GM23338 (cell line): ENCODE results near the gene ARL14EP. TPM values are rescaled to one million over a fixed set of nuclear protein-coding genes. Genes with fewer than 3 reads are reported as not detected.

Experiments
- ATAC-seq: fragments of 200-7000 bp; cut with Tn5 transposase; 3 replicates; pipeline ENCODE4 v1.9.1; 2020
- DNase-seq: peaks from one replicate; pipeline ENCODE4 v3.0.0-alpha.2; 2015; ENCODE audit warnings: low spot score
- H2AFZ ChIP-seq: fragments of 200-600 bp; sonication (generic); 2 replicates; pipeline ENCODE4 v1.8.0; 2016; ENCODE audit warnings: antibody characterized with exemption, mild to moderate bottlenecking, moderate library complexity
- H3F3A ChIP-seq: fragments of 200-600 bp; sonication (generic); replicated peaks from 2 replicates; pipeline ENCODE4 v1.8.0; 2017; ENCODE audit warnings: antibody characterized with exemption, mixed run types, low read depth
- H3K27ac ChIP-seq: fragments of 200-600 bp; sonication (generic); 2 replicates; pipeline ENCODE4 v1.6.1; 2016; ENCODE audit warnings: low read depth
- H3K27me3 ChIP-seq: fragments of 200-600 bp; sonication (generic); 2 replicates; pipeline ENCODE4 v1.8.0; 2016; ENCODE audit warnings: mild to moderate bottlenecking, mixed run types, moderate library complexity; ENCODE audit not compliant: insufficient read depth
- H3K36me3 ChIP-seq: fragments of 200-600 bp; sonication (generic); 2 replicates; pipeline ENCODE4 v1.8.0; 2016; ENCODE audit warnings: mild to moderate bottlenecking; ENCODE audit not compliant: insufficient read depth
- H3K4me1 ChIP-seq: fragments of 200-600 bp; sonication (generic); 2 replicates; pipeline ENCODE4 v1.8.0; 2016; ENCODE audit warnings: mild to moderate bottlenecking, moderate library complexity; ENCODE audit not compliant: insufficient read depth
- H3K4me2 ChIP-seq: fragments of 200-600 bp; sonication (generic); 2 replicates; pipeline ENCODE4 v1.7.1; 2017; ENCODE audit warnings: mixed run types
- H3K4me3 ChIP-seq: fragments of 200-600 bp; sonication (generic); 2 replicates; pipeline ENCODE4 v1.6.1; 2016; ENCODE audit warnings: mixed run types
- H3K79me2 ChIP-seq: fragments of 200-600 bp; sonication (generic); replicated peaks from 2 replicates; pipeline ENCODE4 v1.8.0; 2017; ENCODE audit warnings: mild to moderate bottlenecking; ENCODE audit not compliant: insufficient read depth
- H3K9me2 ChIP-seq: fragments of 200-600 bp; sonication (generic); 2 replicates; pipeline ENCODE4 v1.8.0; 2017; ENCODE audit not compliant: insufficient read depth
- H4K20me1 ChIP-seq: fragments of 200-600 bp; sonication (generic); replicated peaks from 2 replicates; pipeline ENCODE4 v1.8.0; 2017; ENCODE audit warnings: mild to moderate bottlenecking; ENCODE audit not compliant: insufficient read depth
- H3K27ac Mint-ChIP-seq: 2 replicates; pipeline ENCODE4 v1.8.0; 2020; ENCODE audit warnings: inconsistent platforms, mild to moderate bottlenecking, moderate library complexity, mixed read lengths
- H3K27me3 Mint-ChIP-seq: 3 replicates; pipeline ENCODE4 v1.8.0; 2022; ENCODE audit warnings: low read depth, mild to moderate bottlenecking, moderate library complexity, mixed read lengths, inconsistent platforms; ENCODE audit not compliant: insufficient read depth, poor library complexity
- H3K36me3 Mint-ChIP-seq: 3 replicates; pipeline ENCODE4 v1.8.0; 2021; ENCODE audit warnings: low read depth, mild to moderate bottlenecking, inconsistent platforms, moderate library complexity, mixed read lengths
- H3K4me1 Mint-ChIP-seq: 3 replicates; pipeline ENCODE4 v1.8.0; 2020; ENCODE audit warnings: mild to moderate bottlenecking, inconsistent platforms, mixed read lengths
- H3K4me3 Mint-ChIP-seq: 3 replicates; pipeline ENCODE4 v1.8.0; 2021; ENCODE audit warnings: moderate library complexity, mild to moderate bottlenecking, inconsistent platforms, mixed read lengths
- H3K9me3 Mint-ChIP-seq: 3 replicates; pipeline ENCODE4 v1.8.0; 2020; ENCODE audit warnings: moderate library complexity, mild to moderate bottlenecking, inconsistent platforms, mixed read lengths
- CREB1 ChIP-seq: fragments of 250-450 bp; sonication (Bioruptor Pico); IDR thresholded peaks from 2 replicates; pipeline ENCODE4 v1.5.0; 2020; ENCODE audit warnings: low read depth, mild to moderate bottlenecking, moderate library complexity
- CTCF ChIP-seq, 2 experiments: fragments of 200-600 bp in 1 of 2; sonication (generic) in 1 of 2; conservative IDR thresholded peaks; 2 replicates each; pipeline versions ENCODE4 v1.5.1 to v1.6.1; 2016 to 2017; ENCODE audit warnings: antibody characterized with exemption in 2 of 2, low read depth in 2 of 2, mild to moderate bottlenecking in 2 of 2, moderate library complexity in 1 of 2
- ETS1 ChIP-seq: IDR thresholded peaks from 2 replicates; pipeline ENCODE4 v1.6.1; 2016; ENCODE audit warnings: antibody characterized with exemption
- EZH2 ChIP-seq: fragments of 200-600 bp; sonication (generic); IDR thresholded peaks from one replicate; pipeline ENCODE4 v1.8.0; 2017; ENCODE audit warnings: antibody characterized with exemption, mild to moderate bottlenecking, low read depth; ENCODE audit not compliant: unreplicated experiment
- EZH2phosphoT487 ChIP-seq: fragments of 200-600 bp; sonication (generic); IDR thresholded peaks from one replicate; pipeline ENCODE4 v1.8.1; 2018; ENCODE audit warnings: antibody characterized with exemption; ENCODE audit not compliant: unreplicated experiment
- JUNB ChIP-seq: IDR thresholded peaks from one replicate; pipeline ENCODE4 v1.6.1; 2016; ENCODE audit warnings: antibody characterized with exemption; ENCODE audit not compliant: unreplicated experiment
- NANOG ChIP-seq: IDR thresholded peaks from 2 replicates; pipeline ENCODE4 v1.6.1; 2016; ENCODE audit warnings: antibody characterized with exemption, borderline replicate concordance
- POLR2AphosphoS5 ChIP-seq: IDR thresholded peaks from 2 replicates; pipeline ENCODE4 v1.6.1; 2016; ENCODE audit warnings: antibody characterized with exemption, low read depth
- STAT1 ChIP-seq: IDR thresholded peaks from one replicate; pipeline ENCODE4 v1.6.1; 2016; ENCODE audit warnings: antibody characterized with exemption; ENCODE audit not compliant: unreplicated experiment
- ZNF114 ChIP-seq: fragments of 250-450 bp; sonication (Bioruptor Pico); IDR thresholded peaks from 2 replicates; pipeline ENCODE4 v1.5.0; 2020; ENCODE audit warnings: mild to moderate bottlenecking, moderate library complexity
- ZNF331 ChIP-seq: fragments of 250-450 bp; sonication (Bioruptor Pico); IDR thresholded peaks from 2 replicates; pipeline ENCODE4 v1.5.0; 2020; ENCODE audit warnings: low read depth, mild to moderate bottlenecking, moderate library complexity
- ZNF462 ChIP-seq: fragments of 250-450 bp; sonication (Bioruptor Pico); IDR thresholded peaks from 2 replicates; pipeline ENCODE4 v1.5.0; 2020; ENCODE audit warnings: mild to moderate bottlenecking, moderate library complexity
- polyA plus RNA-seq: library from polyadenylated mRNA; unstranded; fragments of >200 nt; fragmentation: Nextera tagmentation; extraction: Ambion mirVana; gene quantifications from 2 replicates; pipeline ENCODE4 v1.2.1, GENCODE V29; 2016
- total RNA-seq: library from RNA; depleted of rRNA; stranded (reverse); fragments of >200 nt; shearing (Covaris generic); gene quantifications from 2 replicates; pipeline ENCODE4 v1.2.3, GENCODE V29; 2014
- TF ChIP-seq, protein P1 (sequence below): IDR thresholded peaks from one replicate; pipeline ENCODE4 v1.6.1; 2018; ENCODE audit warnings: antibody characterized with exemption; ENCODE audit not compliant: unreplicated experiment

ARL14EP gene
- total and polyA plus RNA-seq, 2 experiments from 2014 or later: 33.4 to 62.0 TPM

- no peak overlapping the region for H3K27ac Mint-ChIP-seq
- Histone ChIP-seq H3K4me3 (no peak overlapping the region), H3K4me1 (no peaks in the 10 kb centered on the region), H3F3A (no peaks in the 10 kb centered on the region), H2AFZ (no peak overlapping the region), H3K27me3 (no peaks in the 10 kb centered on the region), H3K36me3 (no peaks in the 10 kb centered on the region), H3K79me2 (no peaks in the 10 kb centered on the region), H4K20me1 (no peaks in the 10 kb centered on the region), H3K27ac (no peak overlapping the region), H3K9me2 (no peaks in the 10 kb centered on the region), H3K4me2 (no peak overlapping the region)
- ATAC-seq (no peak), DNase-seq (no peak)
- TF ChIP-seq JUNB (no peak), ZNF114 (no peak), ZNF331 (CRISPR knock-in tag) (no peak), CTCF (conservative IDR thresholded peaks at IDR 0.05; ENCODE audit: low read depth in 2 of 2) (no peak), POLR2AphosphoS5 (no peak), ZNF462 (no peak), EZH2 (no peak), EZH2phosphoT487 (no peak), STAT1 (no peak), ETS1 (no peak), NANOG (no peak), CREB1 (CRISPR knock-in tag) (no peak)
- TF ChIP-seq, protein P1, sequence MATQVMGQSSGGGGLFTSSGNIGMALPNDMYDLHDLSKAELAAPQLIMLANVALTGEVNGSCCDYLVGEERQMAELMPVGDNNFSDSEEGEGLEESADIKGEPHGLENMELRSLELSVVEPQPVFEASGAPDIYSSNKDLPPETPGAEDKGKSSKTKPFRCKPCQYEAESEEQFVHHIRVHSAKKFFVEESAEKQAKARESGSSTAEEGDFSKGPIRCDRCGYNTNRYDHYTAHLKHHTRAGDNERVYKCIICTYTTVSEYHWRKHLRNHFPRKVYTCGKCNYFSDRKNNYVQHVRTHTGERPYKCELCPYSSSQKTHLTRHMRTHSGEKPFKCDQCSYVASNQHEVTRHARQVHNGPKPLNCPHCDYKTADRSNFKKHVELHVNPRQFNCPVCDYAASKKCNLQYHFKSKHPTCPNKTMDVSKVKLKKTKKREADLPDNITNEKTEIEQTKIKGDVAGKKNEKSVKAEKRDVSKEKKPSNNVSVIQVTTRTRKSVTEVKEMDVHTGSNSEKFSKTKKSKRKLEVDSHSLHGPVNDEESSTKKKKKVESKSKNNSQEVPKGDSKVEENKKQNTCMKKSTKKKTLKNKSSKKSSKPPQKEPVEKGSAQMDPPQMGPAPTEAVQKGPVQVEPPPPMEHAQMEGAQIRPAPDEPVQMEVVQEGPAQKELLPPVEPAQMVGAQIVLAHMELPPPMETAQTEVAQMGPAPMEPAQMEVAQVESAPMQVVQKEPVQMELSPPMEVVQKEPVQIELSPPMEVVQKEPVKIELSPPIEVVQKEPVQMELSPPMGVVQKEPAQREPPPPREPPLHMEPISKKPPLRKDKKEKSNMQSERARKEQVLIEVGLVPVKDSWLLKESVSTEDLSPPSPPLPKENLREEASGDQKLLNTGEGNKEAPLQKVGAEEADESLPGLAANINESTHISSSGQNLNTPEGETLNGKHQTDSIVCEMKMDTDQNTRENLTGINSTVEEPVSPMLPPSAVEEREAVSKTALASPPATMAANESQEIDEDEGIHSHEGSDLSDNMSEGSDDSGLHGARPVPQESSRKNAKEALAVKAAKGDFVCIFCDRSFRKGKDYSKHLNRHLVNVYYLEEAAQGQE: no peak
- no peaks in the 10 kb centered on the region for H3K36me3 Mint-ChIP-seq
- no peaks in the 10 kb centered on the region for H3K4me1 Mint-ChIP-seq
- H3K4me3 Mint-ChIP-seq: no peak overlapping the region
- peaks cover 7% of the 10 kb centered on the region; the same call in 2 of the 3 replicates for H3K9me3 Mint-ChIP-seq
- H3K27me3 Mint-ChIP-seq: no peaks in the 10 kb centered on the region
Measured at GRCh38 chr11:30310623-30311022, 12.3 kb upstream of the ARL14EP start.
